Dermis blood vessel endothelial cell (primary cell): Measurements from ENCODE around the gene PRICKLE2. TPM values are rescaled to one million over a fixed set of nuclear protein-coding genes. Genes with fewer than 3 reads are reported as not detected.

ENCODE experiments used
- total RNA-seq: library from RNA; depleted of rRNA; stranded (reverse); fragments of >200 nt; gene quantifications from 2 replicates; pipeline ENCODE4 v1.2.3, GENCODE V29; 2014

PRICKLE2 gene
- total RNA-seq, 1 donor from 2014 or later, result 3.2 TPM

Other genes starting within 250 kb of the PRICKLE2 start
- 90.2 and 121 TPM in 2 replicates for gene PSMD6, start 202.0 kb downstream of the PRICKLE2 start, total RNA-seq